Thyroid gland (tissue), 4 donors: ENCODE data around the gene BCAM. TPM values are rescaled to one million over a fixed set of nuclear protein-coding genes. Genes with fewer than 3 reads are reported as not detected.

Source experiments
- DNase-seq, 2 donors: peaks; one replicate each; pipeline ENCODE4 v3.0.0-alpha.2; 2019
- H3K27ac ChIP-seq, 3 donors: fragments of 200-600 bp; sonication (generic); 1 replicate in 2 of 3; 2 replicates in 1 of 3; pipeline ENCODE4 v1.5.1; 2016 to 2019; ENCODE audit warnings: mild to moderate bottlenecking in 1 of 3, moderate library complexity in 1 of 3
- H3K27me3 ChIP-seq: fragments of 200-600 bp; sonication (generic); one replicate; pipeline ENCODE4 v1.5.1; 2019
- H3K36me3 ChIP-seq, 2 donors: fragments of 200-600 bp; sonication (generic); one replicate each; pipeline ENCODE4 v1.5.1; 2016 to 2019
- H3K4me1 ChIP-seq, 2 donors: fragments of 200-600 bp; sonication (generic); one replicate each; pipeline ENCODE4 v1.5.1; 2017 to 2019
- H3K4me3 ChIP-seq, 3 donors: fragments of 200-600 bp; sonication (generic); replicated peaks in 1 of 3; 1 replicate in 2 of 3; 2 replicates in 1 of 3; pipeline ENCODE4 v1.5.1; 2016; ENCODE audit warnings: mild to moderate bottlenecking in 1 of 3
- H3K9me3 ChIP-seq: fragments of 200-600 bp; sonication (generic); one replicate; pipeline ENCODE4 v1.5.1; 2017
- CTCF ChIP-seq, 6 experiments: fragments of 200-600 bp in 3 of 6; fragments of 450-650 bp in 3 of 6; sonication (generic) in 3 of 6; IDR thresholded peaks; one replicate each; pipeline ENCODE4 v1.5.1; 2016 to 2019; ENCODE audit warnings: antibody characterized with exemption in 6 of 6, mild to moderate bottlenecking in 2 of 6, inconsistent platforms in 1 of 6, moderate library complexity in 1 of 6
- POLR2A ChIP-seq, 2 donors: fragments of 450-650 bp; IDR thresholded peaks; one replicate each; pipeline ENCODE4 v1.6.1; 2017; ENCODE audit warnings: antibody characterized with exemption in 2 of 2, mild to moderate bottlenecking in 2 of 2, moderate library complexity in 1 of 2
- WGBS, 2 donors: methylation state at CpG; one replicate each; pipeline ENCODE4 v1.1.5; 2017; 5-methylcytosine and 5-hydroxymethylcytosine counted together
- intact Hi-C: fragments of 100-400 bp; cut with DNase I; formaldehyde crosslinking; loops from one replicate; pipeline ENCODE4 v1.15.1; 2023
- total RNA-seq, 4 donors: library from RNA; depleted of rRNA; stranded (reverse); fragments of >200 nt; gene quantifications; one replicate each; pipeline ENCODE4 v1.2.3, GENCODE V29; 2016

BCAM gene
- total RNA-seq, 4 donors from 2014 or later = 156 to 391 (median 285) TPM

- H3K27me3 ChIP-seq = no peaks in the 10 kb centered on the region
- H3K4me1 ChIP-seq = peaks cover 19 to 29% of the 10 kb centered on the region in 2 donors
- intact Hi-C loops = no loop called here
- no peak overlapping the region for H3K4me3 ChIP-seq
- no peak overlapping the region for H3K27ac ChIP-seq
- no peak for TF ChIP-seq CTCF (IDR thresholded peaks at IDR 0.05)
- no peak for TF ChIP-seq POLR2A (IDR thresholded peaks at IDR 0.05)
- no peaks in the 10 kb centered on the region for H3K9me3 ChIP-seq
- H3K36me3 ChIP-seq = peaks cover 19% of the 10 kb centered on the region in 2 donors
- 86 to 87% methylated on average over 35 to 38 of the region's 38 CpGs for WGBS, 2 donors
- no peak for DNase-seq
These were observed 4.4 kb downstream of the BCAM start for GRCh38 chr19:44813070-44813840.

- peaks cover 16 to 24% of the 10 kb centered on the region in 2 donors for H3K4me1 ChIP-seq
- H3K27ac ChIP-seq = no peak overlapping the region
- H3K27me3 ChIP-seq = no peaks in the 10 kb centered on the region
- intact Hi-C loops = no loop called here
- no peaks in the 10 kb centered on the region for H3K9me3 ChIP-seq
- no peak for DNase-seq
- TF ChIP-seq POLR2A (IDR thresholded peaks at IDR 0.05) (no peak), CTCF (IDR thresholded peaks at IDR 0.05) (no peak)
- 92 to 96% methylated on average over 15 of the region's 16 CpGs for WGBS, 2 donors
- no peak overlapping the region for H3K4me3 ChIP-seq
- peaks cover 19% of the 10 kb centered on the region in 2 donors for H3K36me3 ChIP-seq
These were observed 5.1 kb downstream of the BCAM start for GRCh38 chr19:44813841-44814470.

GRCh38 chr19:44814517-44814916, 5.6 kb downstream of the BCAM start:
- no peak for TF ChIP-seq CTCF (IDR thresholded peaks at IDR 0.05)
- no peak for TF ChIP-seq POLR2A (IDR thresholded peaks at IDR 0.05)
- Histone ChIP-seq H3K36me3 (peaks cover 19% of the 10 kb centered on the region in 2 donors), H3K27ac (no peak overlapping the region), H3K9me3 (no peaks in the 10 kb centered on the region), H3K4me1 (peaks cover 11 to 19% of the 10 kb centered on the region in 2 donors), H3K27me3 (no peaks in the 10 kb centered on the region), H3K4me3 (no peak overlapping the region)
- DNase-seq = no peak
- intact Hi-C loops = no loop called here
- 91 to 97% methylated on average over 16 to 17 of the region's 17 CpGs for WGBS, 2 donors

GRCh38 chr19:44816301-44816700, 7.4 kb downstream of the BCAM start:
- TF ChIP-seq POLR2A (IDR thresholded peaks at IDR 0.05) (no peak), CTCF (IDR thresholded peaks at IDR 0.05) (no peak)
- Histone ChIP-seq H3K4me3 (no peak overlapping the region), H3K4me1 (peaks cover 0 to 6% of the 10 kb centered on the region in 2 donors), H3K27me3 (no peaks in the 10 kb centered on the region), H3K36me3 (peaks cover 19% of the 10 kb centered on the region in 2 donors), H3K27ac (no peak overlapping the region), H3K9me3 (no peaks in the 10 kb centered on the region)
- DNase-seq = no peak
- WGBS, 2 donors = 86 to 100% methylated on average over 2 of the region's 2 CpGs
- intact Hi-C loops = no loop called here
